Measurements from ENCODE around the gene MAML2. TPM values are rescaled to one million over a fixed set of nuclear protein-coding genes. Genes with fewer than 3 reads are reported as not detected.

Gene MAML2
- total RNA-seq, 1 donor from 2014 or later, result 4.5 TPM

DNA sequence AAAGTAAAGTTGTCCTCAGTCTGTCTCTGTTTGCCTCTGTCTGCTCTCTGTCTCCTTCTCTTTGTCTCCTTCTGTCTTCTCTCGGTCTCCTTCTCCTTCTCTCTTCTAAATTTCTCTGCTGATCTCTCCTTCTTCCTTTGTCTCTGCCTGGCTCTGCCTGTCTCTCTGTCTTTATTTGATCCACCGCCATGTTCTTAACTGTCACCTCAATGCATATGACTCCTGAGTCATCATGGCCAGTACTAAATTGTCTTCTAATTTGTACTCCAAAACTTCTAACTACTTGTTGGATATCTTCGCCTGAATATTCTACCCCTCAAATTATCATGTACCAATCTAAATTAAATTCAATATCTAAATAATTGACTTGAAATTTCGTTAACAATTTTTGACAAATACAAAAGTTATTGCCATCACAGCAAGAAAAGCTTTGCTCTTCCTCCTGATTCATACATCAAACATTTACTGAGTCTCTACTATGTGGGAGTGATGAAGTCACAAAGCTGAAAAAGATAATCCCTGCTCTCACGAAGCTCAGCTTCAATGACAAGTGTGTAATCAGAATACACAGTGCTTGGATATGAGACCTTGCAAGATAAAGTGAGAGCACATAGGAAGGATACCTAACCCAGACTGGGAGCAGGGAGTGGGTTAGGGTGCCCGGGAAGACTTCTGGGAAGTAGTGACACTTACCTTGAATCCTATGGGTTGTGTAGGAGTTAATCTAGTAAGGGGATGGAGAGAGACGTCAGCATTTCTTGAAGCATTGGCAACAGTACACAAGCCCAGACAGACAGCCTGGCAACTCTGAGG, 193.0 kb downstream of the MAML2 start:
- peak; percentile 71 for ATAC-seq

- ATAC-seq, result no peak
Measured at GRCh38 chr11:96147906-96148486, 195.0 kb downstream of the MAML2 start.

DNA sequence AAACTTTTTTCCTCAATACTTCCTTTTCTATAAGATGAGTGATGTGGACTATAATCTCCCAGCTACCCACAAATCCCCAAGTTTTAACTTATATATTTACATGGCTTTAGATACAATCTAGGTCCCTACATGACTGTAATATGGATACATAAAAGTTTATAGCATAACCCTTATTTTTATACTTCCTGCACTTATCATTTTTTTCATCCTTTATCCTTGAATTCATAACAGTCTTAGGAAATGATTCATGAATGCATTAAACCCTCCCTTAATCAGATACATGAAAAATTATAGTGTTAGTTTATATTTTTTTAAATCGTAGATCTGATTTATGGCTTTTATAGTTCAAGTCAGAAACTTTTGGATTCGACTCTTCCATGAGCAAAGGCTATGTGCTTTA, 195.8 kb downstream of the MAML2 start:
- no peak for ATAC-seq

DNA sequence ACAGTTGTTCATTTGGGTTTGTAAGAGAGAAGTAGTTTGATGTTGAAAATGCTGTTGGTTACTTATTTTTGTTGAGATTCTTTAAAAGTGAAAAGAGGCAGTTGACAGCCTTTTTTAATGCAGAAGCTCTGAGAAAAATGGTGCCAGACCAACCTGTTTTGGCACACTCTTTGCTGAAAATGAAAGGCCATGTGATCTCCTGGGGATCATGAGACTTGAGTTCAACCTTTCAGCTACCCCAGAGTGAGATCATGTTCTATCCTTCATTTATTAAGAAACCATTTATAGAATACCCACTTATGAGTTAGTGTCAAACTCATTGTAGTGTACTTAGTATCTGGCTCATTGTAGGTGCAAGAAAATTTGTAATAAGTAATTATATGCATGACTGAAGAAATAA, 196.2 kb downstream of the MAML2 start:
- no peak for ATAC-seq

DNA sequence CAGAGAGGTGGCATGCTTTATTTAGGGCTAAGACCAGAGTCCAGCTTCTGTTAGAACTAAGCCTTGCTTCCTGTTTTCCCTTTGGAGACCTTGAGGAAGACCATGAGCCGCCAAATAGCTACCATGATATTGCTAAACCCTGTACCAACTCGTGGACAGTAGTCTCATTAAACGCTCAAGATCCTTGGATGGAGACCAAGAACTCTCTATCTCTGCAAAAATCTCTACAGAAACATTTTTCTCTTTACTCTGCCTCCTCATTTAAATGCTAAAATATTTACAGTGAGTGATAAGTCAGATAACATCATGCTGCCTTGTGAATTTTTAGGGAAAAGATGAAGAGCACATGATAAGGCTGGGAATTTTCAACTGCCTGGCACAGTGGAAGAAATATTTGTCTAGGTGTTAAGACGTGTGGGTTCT, 197.8 kb downstream of the MAML2 start:
- no peak for ATAC-seq

DNA sequence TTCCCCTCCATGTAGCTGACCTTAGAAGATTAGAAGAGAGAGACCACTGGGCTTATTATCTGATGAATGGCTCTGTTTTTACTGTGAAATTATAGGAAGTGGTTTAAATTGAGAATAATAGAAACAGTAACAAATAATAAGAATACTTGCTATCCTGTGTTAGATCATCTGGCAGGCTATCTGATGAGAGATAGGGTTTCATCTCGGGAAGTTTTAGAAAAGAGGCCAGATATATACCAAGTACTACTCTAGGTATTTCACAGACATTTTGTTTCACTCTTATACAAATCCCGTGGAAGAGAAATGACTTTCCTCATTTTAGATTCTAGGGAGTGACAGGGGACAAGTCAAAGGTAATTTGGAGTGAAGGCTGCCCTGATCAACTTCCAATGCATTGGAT, 198.4 kb downstream of the MAML2 start:
- no peak for ATAC-seq

GRCh38 chr11:96143041-96143521, 199.9 kb downstream of the MAML2 start:
- ATAC-seq, result no peak

GRCh38 chr11:96141626-96142025, 201.4 kb downstream of the MAML2 start:
- no peak for ATAC-seq

DNA sequence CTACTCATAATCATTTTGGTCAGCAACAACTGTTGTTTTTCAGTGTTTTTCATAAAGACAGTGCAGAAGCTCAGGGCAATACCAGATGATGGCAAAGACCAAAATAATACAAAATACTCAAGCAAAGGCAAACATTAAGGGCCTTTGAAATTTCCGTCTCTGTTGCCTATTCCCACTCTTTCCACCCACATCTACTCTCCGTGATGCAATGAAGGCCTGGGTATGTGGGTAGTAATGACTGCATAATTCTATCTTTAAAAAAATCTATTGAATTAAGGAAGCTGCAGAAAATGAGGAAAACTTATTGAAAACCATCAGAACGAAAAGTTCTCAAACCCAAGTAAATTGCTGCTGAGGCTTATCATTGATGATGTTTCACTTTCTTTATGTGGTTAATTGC, 203.3 kb downstream of the MAML2 start:
- ATAC-seq, result no peak

GRCh38 chr11:96137373-96137772, 205.6 kb downstream of the MAML2 start:
- ATAC-seq, result no peak

DNA sequence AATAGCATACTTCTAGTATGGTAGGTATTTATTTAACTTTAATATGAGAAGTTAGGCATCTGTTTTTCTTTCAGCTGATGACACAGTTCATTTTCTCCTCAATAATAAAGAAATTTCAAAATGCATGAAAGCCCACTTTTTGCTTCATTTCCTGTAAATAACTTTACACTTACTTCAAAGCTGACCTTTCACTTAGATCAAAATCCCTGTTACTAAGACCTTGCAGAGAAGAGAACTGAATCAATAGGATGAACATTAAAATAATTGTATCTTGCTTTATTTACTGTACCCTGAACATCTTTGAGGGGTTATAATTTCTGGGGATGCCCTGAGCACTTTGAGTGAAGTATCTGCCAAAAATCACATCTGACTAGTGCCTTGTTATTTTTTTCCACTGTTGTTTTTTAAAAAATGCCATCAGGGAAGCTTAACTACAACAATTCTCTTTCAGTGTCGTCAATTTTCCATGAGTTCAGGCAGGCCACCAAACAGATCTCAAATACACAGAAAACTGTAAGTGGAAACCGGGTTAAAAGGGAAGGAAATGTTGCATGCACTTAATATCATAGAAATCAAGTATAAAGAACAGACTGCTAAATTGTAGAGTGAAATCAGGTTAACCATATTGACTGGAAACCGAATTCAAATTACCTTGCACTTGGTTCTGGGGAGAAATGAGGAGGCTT, 206.2 kb downstream of the MAML2 start:
- no peak for ATAC-seq

DNA sequence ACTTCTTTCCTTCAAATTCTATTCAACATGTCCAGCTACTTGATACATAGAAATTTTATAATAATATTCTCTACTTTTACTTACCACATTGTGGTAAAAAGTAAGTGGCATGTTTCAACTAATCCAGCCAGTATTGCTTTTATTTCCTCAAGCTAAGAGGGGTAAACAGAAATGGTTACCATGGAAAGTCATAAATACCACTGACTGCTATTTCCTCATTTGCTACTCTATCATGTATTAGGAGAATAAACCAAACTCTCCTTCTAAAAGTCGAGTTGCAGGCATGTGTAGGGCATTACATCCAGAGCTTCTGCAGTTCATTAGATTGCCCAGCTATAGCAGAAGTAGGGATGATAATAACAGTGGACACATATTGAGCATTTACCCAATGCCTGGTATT, 208.4 kb downstream of the MAML2 start:
- peak; percentile 38 for ATAC-seq

GRCh38 chr11:96132437-96132836, 210.6 kb downstream of the MAML2 start:
- peak; percentile 55 for ATAC-seq

DNA sequence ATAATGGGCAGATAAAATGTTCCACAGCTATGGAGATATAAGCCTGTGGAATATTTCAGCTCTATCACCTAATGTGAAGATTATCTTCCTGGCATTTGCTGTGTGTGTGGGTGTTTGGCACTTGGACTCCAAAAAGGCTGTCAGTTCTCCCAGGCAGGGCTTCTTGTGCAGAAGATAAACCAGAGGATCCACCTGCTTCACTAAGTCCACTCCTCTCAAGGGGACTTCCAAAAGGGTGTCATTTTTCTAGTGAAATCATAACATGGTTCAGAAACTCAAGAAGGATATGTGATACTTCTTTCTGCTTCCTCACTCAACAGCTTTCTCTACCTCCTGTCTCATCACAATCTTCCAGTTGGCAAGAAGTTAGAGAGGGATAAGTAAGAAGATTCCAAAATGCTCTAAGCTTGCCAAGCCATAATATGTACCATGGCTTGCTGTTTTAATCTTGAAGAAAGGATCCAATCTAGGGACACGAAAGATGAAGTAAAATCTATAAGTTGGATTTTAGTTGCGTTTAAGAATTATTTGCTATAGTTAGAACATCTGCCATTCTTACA, 212.9 kb downstream of the MAML2 start:
- no peak for ATAC-seq

GRCh38 chr11:96127596-96127959, 215.4 kb downstream of the MAML2 start:
- no peak for ATAC-seq

DNA sequence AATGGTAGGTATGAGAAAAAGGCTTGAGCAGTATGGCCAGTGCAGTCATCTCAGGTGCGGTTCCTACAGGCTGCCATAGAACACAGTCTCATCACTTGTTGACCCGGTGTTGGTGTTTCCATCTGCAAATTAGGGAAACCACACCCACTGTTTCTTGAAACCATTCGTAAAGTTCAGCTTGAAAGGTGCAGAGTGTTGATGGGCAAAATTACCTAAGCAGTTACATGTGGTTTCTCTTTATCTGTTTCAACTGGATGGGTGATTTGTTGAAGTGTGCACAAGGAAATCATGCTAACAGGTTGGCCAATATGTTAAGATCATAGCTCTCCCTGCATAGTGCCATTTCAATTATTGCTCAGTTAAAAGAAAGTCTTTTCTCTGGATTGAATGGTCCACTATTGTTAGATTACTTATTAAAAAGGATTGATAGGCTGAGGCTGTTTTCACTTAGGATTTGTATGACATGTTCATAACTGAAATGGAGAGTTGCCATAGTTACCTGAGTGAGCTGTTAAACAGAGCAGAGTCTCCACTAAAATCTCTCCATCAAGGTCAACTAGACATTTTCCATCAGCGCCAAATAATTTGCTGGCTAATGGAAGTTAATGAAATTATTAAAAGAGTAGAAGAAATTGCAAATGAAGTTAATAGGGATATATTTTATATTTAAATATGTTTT, 215.9 kb downstream of the MAML2 start:
- ATAC-seq, result no peak

DNA sequence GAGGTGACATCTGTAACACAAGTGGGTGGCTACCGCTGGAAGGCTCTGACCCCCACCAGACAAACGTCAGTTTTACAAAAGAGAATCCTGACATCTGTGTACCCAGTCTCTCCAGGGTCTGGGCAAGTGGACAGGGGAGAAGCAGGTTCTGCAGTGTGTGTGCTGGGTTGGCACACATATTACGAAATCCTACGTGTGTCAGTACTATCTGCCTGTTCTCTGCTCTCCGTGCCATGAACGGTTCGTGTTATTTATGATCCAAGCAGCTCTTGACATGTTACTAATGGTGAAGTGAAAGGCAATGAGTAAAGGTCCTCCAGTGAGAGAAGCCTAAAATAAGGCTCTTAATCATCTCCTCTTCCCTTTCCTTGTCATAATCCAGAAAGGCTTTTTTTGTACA, 217.6 kb downstream of the MAML2 start:
- ATAC-seq, result peak; percentile 78

DNA sequence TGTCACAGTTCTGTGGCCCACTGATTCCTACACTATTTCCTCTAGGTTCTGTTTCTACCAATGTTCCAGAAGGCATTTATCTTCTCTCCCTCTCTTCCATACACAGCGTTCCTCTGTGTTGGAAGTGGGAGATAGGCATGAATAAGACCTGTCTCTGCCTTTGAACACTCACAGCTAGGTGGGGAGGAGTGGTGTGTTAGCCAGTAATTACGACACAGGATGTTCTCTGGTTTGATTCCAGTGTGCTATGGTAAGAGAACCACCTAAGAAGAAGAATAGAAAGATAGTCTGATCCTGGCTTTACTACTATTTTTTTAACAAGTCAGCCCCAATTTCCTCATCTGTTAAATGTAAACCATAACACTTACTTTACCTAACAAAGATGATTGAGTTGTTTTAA, 218.8 kb downstream of the MAML2 start:
- no peak for ATAC-seq

GRCh38 chr11:96123301-96123700, 219.7 kb downstream of the MAML2 start:
- no peak for ATAC-seq

DNA sequence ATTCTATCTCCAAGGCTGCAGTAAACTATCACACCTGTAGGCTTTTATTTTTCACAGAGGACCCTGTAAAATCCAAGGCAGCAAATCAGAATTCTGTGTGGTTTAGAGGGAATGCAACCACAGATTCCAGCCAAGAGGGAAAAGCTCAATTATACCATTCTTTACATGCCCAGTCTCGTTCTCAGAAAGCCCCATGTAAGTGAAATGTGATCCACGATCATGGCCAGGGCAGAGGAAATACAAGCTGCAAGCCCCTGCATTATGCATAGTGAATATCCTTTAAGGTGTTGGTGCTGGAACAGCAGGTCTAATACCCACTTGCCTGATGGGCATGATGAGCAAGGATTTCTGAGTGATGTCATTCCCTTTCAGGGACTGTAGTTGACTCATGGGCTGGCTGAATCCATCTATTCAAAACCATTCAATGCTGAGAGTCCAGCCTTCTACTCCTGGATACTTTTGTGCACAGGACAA, 220.4 kb downstream of the MAML2 start:
- ATAC-seq, result peak; percentile 83

GRCh38 chr11:96119211-96119610, 223.8 kb downstream of the MAML2 start:
- ATAC-seq, result no peak

GRCh38 chr11:96116376-96116775, 226.6 kb downstream of the MAML2 start:
- ATAC-seq, result no peak

Data from esophagus mucosa (tissue), 1 donor.